Esophagus muscularis mucosa (tissue), 4 donors: ENCODE results near the gene ZNF775. TPM values are rescaled to one million over a fixed set of nuclear protein-coding genes. Genes with fewer than 3 reads are reported as not detected.

Experiments
- DNase-seq: peaks from one replicate; pipeline ENCODE4 v3.0.0-alpha.2; 2017; ENCODE audit errors: extremely low spot score
- H3K27ac ChIP-seq, 4 donors: fragments of 200-600 bp; sonication (generic); replicated peaks in 1 of 4; 1 replicate in 3 of 4; 2 replicates in 1 of 4; pipeline ENCODE4 v1.5.1; 2016 to 2019; ENCODE audit warnings: mild to moderate bottlenecking in 1 of 4
- H3K27me3 ChIP-seq, 4 donors: fragments of 200-600 bp; sonication (generic); one replicate each; pipeline versions ENCODE4 v1.5.1 to v1.6.0; 2016 to 2019
- H3K36me3 ChIP-seq, 4 donors: fragments of 200-600 bp; sonication (generic); one replicate each; pipeline ENCODE4 v1.5.1; 2016 to 2019
- H3K4me1 ChIP-seq, 4 donors: fragments of 200-600 bp; sonication (generic); one replicate each; pipeline ENCODE4 v1.5.1; 2016 to 2019
- H3K4me3 ChIP-seq, 4 donors: fragments of 200-600 bp; sonication (generic); 1 replicate in 2 of 4; 2 replicates in 2 of 4; pipeline ENCODE4 v1.5.1; 2016 to 2019; ENCODE audit warnings: mild to moderate bottlenecking in 4 of 4, moderate library complexity in 1 of 4
- H3K9me3 ChIP-seq, 4 donors: fragments of 200-600 bp; sonication (generic); 1 replicate in 3 of 4; 2 replicates in 1 of 4; pipeline ENCODE4 v1.5.1; 2016 to 2019
- EP300 ChIP-seq: sonication (generic); formaldehyde crosslinking; IDR thresholded peaks from one replicate; pipeline ENCODE4 v1.6.1; 2017; ENCODE audit warnings: antibody characterized with exemption
- POLR2A ChIP-seq: fragments of 450-650 bp; IDR thresholded peaks from one replicate; pipeline ENCODE4 v1.6.1; 2017; ENCODE audit warnings: antibody characterized with exemption, moderate library complexity, mild to moderate bottlenecking, low read depth
- POLR2AphosphoS5 ChIP-seq, 2 donors: sonication (generic); formaldehyde crosslinking; IDR thresholded peaks; one replicate each; pipeline ENCODE4 v1.6.1; 2017; ENCODE audit warnings: antibody characterized with exemption in 2 of 2
- WGBS: methylation state at CpG from one replicate; pipeline ENCODE4 v1.1.5; 2018; 5-methylcytosine and 5-hydroxymethylcytosine counted together
- intact Hi-C: fragments of 100-400 bp; cut with DNase I; formaldehyde crosslinking; loops from one replicate; pipeline ENCODE4 v1.15.1; 2023
- total RNA-seq, 4 donors: library from RNA; depleted of rRNA; stranded (reverse); fragments of >200 nt; gene quantifications; one replicate each; pipeline versions ENCODE4 v1.1.0 to v1.2.1, GENCODE V29; 2016
- TF ChIP-seq, protein P1 (sequence below), 3 experiments: fragments of 200-600 bp in 2 of 3; fragments of 450-650 bp in 1 of 3; sonication (generic) in 2 of 3; IDR thresholded peaks; one replicate each; pipeline ENCODE4 v1.5.1; 2017 to 2019; ENCODE audit warnings: antibody characterized with exemption in 3 of 3, mild to moderate bottlenecking in 2 of 3, moderate library complexity in 1 of 3

The ZNF775 gene
- total RNA-seq, 4 donors from 2014 or later: 6.6 to 19.8 (median 15.0) TPM

GRCh38 chr7:150358433-150358832, 20.7 kb upstream of the ZNF775 start:
- no peak for DNase-seq
- WGBS: 97% methylated on average over 4 of the region's 4 CpGs
- H3K4me1 ChIP-seq: peaks cover 0 to 25% (median 21%) of the 10 kb centered on the region in 4 donors
- TF ChIP-seq, protein P1, sequence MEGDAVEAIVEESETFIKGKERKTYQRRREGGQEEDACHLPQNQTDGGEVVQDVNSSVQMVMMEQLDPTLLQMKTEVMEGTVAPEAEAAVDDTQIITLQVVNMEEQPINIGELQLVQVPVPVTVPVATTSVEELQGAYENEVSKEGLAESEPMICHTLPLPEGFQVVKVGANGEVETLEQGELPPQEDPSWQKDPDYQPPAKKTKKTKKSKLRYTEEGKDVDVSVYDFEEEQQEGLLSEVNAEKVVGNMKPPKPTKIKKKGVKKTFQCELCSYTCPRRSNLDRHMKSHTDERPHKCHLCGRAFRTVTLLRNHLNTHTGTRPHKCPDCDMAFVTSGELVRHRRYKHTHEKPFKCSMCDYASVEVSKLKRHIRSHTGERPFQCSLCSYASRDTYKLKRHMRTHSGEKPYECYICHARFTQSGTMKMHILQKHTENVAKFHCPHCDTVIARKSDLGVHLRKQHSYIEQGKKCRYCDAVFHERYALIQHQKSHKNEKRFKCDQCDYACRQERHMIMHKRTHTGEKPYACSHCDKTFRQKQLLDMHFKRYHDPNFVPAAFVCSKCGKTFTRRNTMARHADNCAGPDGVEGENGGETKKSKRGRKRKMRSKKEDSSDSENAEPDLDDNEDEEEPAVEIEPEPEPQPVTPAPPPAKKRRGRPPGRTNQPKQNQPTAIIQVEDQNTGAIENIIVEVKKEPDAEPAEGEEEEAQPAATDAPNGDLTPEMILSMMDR (IDR thresholded peaks at IDR 0.05): no peak
- TF ChIP-seq EP300 (no peak), POLR2A (no peak), POLR2AphosphoS5 (IDR thresholded peaks at IDR 0.05) (no peak)
- H3K27me3 ChIP-seq: no peaks in the 10 kb centered on the region
- no peaks in the 10 kb centered on the region for H3K9me3 ChIP-seq
- H3K36me3 ChIP-seq: no peaks in the 10 kb centered on the region
- H3K27ac ChIP-seq: no peak overlapping the region
- intact Hi-C loops: no loop called here
- H3K4me3 ChIP-seq: no peak overlapping the region

DNA sequence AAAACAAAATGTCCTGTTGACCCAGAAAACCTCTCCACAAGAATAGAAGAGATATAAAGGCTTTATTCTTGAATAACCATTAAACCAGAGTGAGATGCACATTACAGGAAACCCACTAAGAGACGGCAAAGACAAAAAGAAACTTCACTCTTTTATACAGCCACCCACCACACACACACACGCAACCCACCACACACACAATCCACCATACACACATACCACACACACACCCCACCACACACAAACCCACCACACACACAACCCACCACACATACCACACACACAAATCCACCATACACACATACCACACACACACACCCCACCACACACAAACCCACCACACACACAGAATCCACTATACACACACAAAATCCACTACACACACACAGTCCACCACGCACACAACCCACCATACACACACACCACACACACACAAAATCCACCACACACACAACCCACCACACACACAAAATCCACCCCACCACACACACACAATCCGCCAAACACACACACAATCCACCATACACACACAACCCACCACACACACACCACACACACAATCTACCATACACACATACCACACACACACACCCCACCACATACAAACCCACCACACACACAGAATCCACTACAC, 20.0 kb upstream of the ZNF775 start:
- DNase-seq: no peak
- no peak overlapping the region for H3K4me3 ChIP-seq
- intact Hi-C loops: no loop called here
- no peak overlapping the region for H3K27ac ChIP-seq
- no peak for TF ChIP-seq POLR2A
- no peak for TF ChIP-seq POLR2AphosphoS5 (IDR thresholded peaks at IDR 0.05)
- TF ChIP-seq, protein P1 (IDR thresholded peaks at IDR 0.05): no peak
- no peak for TF ChIP-seq EP300
- H3K27me3 ChIP-seq: no peaks in the 10 kb centered on the region
- WGBS: 92% methylated on average over 4 of the region's 4 CpGs
- H3K4me1 ChIP-seq: peaks cover 0 to 25% (median 21%) of the 10 kb centered on the region in 4 donors
- no peaks in the 10 kb centered on the region for H3K9me3 ChIP-seq
- no peaks in the 10 kb centered on the region for H3K36me3 ChIP-seq

- TF ChIP-seq POLR2A (no peak), EP300 (no peak), POLR2AphosphoS5 (IDR thresholded peaks at IDR 0.05) (no peak)
- TF ChIP-seq, protein P1 (IDR thresholded peaks at IDR 0.05): no peak
- Histone ChIP-seq H3K9me3 (no peaks in the 10 kb centered on the region), H3K4me3 (no peak overlapping the region), H3K4me1 (peaks cover 0 to 25% (median 19%) of the 10 kb centered on the region in 4 donors), H3K36me3 (no peaks in the 10 kb centered on the region), H3K27ac (no peak overlapping the region), H3K27me3 (no peaks in the 10 kb centered on the region)
- WGBS: 94% methylated on average over 2 of the region's 2 CpGs
- intact Hi-C loops: no loop called here
- DNase-seq: no peak
These were observed 19.3 kb upstream of the ZNF775 start for GRCh38 chr7:150359622-150360362.

- H3K27ac ChIP-seq: no peak overlapping the region
- H3K4me3 ChIP-seq: no peak overlapping the region
- H3K36me3 ChIP-seq: no peaks in the 10 kb centered on the region
- DNase-seq: no peak
- intact Hi-C loops: no loop called here
- H3K9me3 ChIP-seq: no peaks in the 10 kb centered on the region
- TF ChIP-seq EP300 (no peak), POLR2AphosphoS5 (IDR thresholded peaks at IDR 0.05) (no peak), POLR2A (no peak)
- TF ChIP-seq, protein P1 (IDR thresholded peaks at IDR 0.05): no peak
- no peaks in the 10 kb centered on the region for H3K27me3 ChIP-seq
- WGBS: 75% methylated on average over 5 of the region's 5 CpGs
- peaks cover 0 to 20% (median 16%) of the 10 kb centered on the region in 4 donors for H3K4me1 ChIP-seq
These were observed 18.6 kb upstream of the ZNF775 start for GRCh38 chr7:150360363-150361058.
